Measurements from ENCODE around the gene BABAM2.
A peak's percentile ranks its signal among the peaks of the same experiment; 100 is the strongest.
"Not testable (repeated sequence)": the region's sequence is repeated elsewhere in the genome, so short reads cannot be mapped to it uniquely, and the experiment has no call there.

BABAM2 gene

DNA sequence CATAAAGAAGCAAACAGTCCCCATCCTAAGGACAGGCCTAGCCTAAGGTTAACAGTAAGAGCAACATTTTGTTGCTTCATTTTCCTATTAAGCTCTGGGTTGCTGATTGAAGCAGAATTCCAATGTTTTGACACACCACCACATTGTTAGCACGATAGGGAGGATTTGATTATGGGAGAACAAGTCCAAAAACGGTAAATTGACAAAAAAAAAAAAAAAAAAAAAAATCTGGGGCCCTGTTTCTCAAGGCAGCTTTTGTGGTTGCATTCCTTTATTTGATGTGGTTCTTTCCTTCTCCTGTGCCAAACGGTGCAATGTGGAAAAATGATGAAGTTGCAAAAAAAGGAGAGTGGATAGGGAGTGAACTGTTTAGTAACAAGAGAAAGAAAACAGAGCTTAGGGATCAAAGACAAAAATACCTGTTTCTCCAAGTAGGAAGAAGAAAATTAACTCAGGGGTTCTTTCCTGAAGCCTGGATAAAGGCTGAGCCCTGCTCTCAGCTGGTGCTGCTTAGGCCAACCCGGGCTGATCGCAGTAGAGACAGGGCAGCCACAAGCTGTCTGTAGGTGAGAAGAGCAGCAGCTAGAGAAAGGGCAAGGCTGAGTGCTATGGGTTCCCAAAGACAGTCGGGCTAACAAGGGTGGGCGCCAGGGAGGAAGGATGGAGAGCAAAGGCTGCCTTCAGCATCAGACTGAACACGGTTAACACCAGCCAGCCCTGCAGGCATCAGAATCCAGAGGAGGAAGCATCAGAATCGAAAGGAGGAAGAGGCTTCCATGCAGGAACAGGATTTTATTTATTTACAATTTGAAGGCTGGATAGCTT lies 334.3 kb downstream of the BABAM2 start:
- DNase-seq = peak; percentile 22

DNA sequence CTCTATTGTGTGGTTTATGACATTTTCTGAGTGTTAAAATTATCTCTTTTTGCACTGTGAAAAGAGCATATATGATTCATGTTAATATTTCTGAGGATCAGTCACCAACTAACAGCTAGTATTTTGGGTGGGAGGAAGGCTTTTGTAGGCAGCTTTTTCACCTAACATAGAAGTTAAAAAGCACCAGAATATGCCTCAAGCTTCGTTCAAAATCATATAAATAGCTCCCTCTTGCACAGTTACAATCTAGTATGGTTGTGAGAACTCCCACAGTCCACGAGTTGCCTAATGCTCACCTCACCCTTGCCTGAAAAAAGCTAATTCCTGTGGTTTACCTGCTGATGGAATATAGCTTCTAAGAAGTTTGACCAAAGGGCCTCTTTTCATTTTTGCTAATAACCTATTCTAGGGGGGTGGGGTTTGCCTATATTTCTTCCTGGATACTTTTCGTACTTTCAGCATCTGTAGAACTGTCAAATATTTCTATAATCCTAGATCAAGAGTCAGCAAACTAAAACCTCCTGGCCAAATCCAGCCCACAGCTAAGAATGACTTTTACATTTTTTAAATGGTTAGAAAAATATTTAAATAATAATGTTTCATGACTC lies 335.0 kb downstream of the BABAM2 start:
- no peak for DNase-seq

DNA sequence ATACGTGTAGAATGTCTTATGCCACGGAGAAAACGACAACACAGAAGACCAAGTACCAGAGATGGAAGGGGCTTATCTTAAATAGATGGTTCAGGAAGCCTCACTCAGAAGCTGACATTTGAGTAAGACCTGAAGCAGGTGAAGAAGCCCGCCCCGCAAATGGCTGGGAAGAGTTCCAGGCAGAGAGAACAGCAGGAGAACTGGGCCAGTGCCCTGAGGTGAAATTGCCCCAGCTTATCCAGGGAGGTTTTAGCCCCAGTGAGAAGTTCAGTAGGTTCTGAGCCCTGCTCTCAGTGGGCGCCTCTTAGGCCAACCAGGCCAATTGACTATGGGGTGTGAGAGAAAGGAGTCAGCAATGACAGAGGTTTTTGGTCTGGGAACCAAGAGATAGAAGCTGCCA lies 336.0 kb downstream of the BABAM2 start:
- DNase-seq = no peak

DNA sequence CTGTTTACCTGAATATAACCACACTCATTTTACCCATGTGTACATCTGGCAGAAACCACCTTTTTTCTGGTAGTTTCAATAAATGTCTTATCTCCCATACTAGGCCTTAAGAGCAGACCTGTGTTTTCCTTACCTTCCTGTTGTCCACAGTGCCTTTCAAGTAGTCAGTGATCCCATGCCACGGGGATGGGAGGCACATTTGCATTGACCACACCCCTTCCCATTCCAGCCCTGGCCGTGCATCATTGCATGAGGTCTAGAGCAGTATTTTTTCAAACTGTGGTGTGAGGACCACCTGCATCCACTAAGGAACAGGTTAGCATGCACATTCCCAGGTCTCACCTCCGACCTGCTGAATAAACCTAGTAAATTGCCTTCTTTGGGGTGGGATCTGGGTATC lies 337.0 kb downstream of the BABAM2 start:
- no peak for DNase-seq

DNA sequence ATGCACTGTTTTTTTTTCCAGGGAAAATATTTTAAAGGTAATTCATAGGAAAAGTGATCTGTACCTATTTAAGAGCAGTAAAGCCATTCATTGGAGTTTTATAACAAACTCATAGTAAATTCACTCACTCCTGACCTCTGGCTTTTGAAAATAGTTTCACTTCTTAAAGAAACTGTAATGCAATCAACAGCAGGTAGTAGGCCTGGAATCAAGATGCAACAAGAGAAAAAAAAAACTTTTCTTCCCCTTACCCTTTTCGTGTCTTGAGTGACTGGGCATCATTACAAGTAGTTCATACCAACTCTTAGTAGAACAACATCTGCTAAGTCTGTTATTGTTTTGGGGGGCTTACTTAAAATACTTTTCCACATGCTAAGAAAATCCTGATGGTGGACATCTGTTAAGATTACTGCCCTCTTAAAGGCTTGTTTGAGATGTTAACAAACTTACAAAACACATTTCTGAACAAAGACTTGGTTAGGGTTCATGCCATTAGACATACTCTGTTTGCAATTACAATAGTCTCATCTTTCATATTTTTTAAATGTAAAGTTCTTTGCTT lies 338.0 kb downstream of the BABAM2 start:
- DNase-seq = no peak

DNA sequence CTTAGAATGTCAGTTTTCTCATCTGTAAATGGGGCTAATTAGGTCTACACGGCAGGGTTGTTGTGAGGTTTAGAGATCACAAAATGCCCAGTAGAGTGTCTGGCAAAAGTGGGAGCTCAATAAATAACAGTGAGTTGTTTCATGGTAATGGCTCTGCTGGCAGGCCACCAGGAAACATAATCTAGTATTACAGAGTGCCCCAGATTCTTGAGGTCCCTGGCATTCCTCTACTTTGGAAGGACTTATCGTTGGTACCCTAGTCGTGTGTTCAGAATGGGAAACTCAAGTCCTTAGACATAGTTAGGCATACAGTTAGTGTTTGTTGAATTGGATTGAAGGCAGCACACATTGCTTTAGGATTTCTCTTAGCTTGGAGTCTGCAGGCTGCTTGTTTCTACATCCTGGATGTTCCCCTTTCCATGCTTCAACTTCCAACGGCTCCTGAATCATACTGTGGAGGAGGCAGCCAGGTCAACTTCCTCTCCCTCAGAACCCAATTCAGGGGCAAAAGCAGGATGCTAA lies 340.6 kb downstream of the BABAM2 start:
- DNase-seq = no peak

DNA sequence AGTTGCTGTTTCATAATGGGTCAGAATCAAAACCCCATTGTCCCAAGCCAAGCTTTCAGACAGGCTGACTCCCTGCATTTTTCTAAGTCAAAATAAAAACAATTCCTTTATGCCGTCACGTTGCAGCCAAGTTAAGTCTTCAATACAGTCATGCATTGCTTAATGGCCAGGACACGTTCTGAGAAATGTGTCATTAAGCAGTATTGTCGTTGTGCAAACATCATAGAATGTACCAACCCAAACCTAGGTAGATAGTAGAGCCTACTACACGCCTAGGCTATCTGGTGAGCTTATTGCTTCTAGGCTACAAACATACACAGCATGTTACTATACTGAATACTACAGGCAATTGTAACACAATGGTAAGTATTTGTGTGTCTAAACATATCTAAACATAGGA lies 341.8 kb downstream of the BABAM2 start:
- DNase-seq = no peak

DNA sequence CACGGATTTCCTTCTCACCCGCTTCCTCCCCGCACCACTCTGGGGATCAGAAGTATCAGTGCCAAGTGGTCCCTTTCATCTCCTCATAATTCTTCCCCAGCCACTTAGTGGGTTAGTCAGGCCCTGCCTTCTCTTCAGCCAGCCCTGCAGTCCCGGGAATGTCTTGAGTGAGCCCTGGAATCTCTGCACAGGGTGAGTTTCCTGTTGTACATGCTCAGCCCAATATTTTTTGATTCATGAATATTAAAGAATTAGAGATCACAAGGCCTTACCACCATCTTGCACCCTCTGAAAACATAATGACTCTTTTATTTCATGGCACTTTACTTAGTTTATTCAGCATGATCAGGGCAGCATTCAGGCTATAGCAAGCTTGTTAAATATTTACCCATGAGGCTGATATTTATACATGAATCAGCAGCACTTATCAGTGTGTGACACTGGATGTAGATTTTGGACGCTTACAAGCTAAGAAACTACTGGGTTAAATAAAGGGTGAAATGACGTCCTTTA lies 342.7 kb downstream of the BABAM2 start:
- DNase-seq = no peak

DNA sequence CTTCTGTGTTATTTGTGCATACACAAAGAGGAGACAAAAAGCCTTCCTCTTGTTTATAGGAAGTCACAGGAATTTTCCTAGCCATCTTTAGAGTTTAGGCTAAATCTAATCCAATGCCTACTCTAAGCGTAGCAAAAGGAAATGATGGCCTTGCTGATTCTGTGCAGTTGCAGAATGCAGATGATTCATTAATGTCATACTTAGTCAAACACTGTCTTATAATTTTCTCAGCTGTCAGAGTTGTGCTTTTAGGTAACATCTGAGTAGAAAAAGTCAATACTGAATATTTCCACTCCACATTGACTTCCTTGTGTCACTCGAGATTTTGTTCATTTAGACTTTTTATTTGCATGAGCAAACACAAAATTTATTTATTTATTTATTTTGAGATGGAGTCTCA lies 344.3 kb downstream of the BABAM2 start:
- DNase-seq = no peak

DNA sequence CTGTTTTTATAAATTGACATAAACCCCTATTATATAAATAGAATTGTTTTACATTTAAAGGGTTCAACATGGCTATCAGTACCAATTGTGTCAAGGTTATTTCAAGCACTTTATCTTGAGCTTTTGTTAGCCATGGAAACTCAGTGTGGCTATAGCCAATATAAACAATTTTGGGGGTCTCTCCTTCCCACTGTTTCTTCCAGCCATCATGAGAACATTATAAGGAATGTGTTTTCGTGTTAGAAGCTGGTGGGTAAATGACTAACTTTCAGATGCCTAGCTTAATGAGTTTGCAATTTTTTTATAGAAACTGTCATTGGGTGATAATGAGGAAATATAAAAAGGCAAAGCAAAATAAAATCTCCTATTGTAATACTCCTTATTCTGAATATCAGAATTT lies 348.7 kb downstream of the BABAM2 start:
- no peak for DNase-seq

DNA sequence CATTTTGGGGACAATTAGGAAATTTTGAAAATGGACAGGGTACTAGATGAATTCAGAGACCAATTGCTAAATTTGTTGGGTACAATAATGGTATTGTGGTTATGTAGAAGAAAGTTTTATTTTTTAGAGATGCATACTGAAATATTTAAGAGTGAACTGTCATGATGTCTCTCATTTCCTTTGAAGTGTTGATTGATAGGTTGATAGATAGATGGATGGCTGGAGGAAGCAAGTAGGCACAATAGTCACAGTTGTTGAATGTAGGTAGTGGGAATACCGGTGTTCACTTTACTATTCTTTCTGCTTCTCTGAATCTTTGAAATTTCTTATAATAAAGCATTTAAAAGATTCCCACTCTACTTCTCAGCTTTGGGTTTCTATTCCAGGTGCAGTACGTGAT lies 350.4 kb downstream of the BABAM2 start:
- no peak for DNase-seq

DNA sequence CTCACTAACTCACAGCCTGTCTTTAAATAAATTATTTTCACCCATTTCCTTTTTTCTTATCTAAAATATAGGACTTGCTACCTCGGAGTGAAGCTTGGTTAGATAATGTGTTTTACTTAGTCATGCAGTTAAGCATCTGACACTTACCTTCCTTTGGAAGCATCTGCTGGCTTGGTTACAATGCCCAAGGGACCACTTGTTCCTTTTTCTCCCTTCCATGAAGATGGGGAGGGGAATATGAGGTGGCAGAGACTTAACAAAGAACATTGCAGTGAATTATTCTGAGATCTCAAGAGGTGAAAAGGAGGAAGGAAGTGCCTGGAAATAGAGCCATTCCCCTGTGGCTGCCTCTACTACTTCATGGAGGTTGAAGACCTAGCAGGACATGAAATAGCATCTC lies 356.8 kb downstream of the BABAM2 start:
- no peak for DNase-seq

DNA sequence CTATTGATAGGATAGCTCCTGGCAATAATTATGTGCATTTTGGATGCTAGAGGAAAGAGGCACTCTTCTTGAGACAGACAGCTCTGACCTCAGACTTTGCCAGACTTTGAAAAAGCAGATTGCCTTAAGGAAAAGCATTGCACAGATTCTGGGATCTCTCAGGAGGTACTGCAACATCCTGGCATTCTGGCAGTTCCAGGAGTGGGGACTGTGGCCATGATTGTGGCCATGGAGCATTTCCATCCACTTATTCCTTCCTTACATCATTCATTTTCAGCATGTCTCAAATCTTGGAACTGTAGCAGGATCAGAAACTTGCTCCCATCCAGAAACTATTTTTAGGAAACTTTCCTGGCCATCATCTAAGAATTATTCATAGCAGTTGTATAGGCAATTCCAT lies 357.2 kb downstream of the BABAM2 start:
- no peak for DNase-seq

DNA sequence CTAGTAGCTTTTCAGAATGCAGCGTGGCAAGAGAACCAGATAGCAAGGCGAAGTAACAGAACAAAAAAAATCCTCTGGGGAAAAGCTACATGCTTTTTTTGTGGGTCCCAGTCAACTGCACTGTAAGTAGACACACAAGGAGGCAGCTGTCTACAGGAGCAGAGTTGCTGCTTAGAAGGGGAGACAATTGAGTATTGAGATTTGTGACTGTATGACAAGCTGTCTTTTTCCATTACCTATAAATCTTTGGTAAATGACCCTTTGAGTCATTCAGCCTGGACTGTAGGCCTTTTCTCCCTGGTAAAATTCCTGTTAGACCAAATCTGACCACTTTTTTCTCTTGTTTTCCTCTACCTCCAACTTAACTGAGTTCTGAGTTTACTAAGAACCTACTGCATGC lies 358.0 kb downstream of the BABAM2 start:
- DNase-seq = no peak

DNA sequence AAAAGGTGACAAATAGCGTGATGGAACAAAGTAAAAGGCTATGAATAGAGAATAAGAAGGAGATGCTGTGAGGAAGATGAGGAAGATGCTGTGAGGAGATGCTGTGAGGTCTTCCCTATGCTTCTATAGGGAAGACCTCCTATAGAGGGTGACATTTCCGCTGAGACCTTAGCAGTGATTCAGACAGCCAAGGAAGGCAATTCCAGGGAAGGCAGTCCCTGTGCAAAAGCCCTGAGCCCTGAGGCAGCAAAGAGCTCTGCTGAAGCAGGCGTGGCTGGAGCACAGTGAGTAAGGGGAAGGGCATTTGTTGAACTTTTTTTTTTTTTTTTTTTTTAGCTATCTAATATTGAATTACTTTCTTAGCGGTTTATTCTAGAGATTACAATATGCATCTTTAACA lies 359.5 kb downstream of the BABAM2 start:
- peak; percentile 74 for DNase-seq

DNA sequence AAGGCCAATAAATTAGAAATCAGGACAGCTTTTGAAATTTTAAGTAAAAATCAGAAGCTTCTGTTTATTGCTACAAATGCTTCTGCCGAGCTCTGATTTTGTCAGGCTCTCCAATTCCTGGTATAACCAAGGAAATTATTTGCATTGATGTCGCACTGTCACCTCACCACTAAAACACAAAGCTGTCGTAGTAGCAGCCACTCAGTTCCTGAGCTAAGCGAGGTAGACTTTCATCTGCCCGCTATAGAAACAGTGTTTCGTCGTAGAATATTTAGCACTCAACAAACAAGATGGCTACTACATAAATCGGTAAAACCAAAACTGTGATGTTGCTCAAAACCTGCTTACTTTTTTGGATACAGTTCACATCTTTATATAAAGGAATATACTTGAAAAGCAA lies 360.8 kb downstream of the BABAM2 start:
- DNase-seq = no peak

DNA sequence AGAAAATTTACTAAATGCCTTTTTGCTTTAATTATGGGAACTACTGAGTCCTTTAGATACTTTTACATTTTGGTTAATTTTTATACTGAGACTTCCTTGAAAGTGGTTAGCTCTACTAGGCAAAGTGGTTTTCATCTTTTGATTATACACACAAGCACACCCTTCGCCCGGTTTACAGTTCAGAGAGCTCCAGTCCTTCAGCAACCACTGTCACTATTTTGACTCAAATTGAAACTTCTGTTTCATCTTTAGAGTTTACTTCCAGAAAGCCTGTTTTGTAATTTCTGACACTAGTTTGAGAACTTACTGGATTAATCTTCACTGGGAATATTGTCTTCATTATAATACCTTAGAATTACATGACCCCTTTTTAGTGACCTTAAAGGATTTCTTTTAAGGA lies 361.8 kb downstream of the BABAM2 start:
- no peak for DNase-seq

DNA sequence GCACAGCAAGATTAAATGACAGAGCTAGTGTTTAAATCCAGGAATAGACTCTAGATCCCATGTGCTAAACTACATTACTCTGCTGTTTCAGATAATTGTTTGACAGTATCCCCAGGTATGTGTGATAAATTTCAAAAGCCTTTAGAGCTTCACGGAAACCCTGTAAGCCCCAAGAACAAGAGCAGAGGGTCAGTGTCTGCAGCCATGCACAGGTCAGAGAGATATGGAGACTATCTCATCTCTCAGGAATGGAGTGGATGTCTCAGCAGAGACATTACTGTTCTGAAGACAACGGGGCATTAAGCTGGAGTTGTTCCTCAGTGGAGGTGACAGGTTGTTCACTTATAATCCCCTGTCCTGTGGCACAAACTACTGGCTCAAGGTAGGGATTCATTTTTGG lies 363.0 kb downstream of the BABAM2 start:
- DNase-seq = no peak

DNA sequence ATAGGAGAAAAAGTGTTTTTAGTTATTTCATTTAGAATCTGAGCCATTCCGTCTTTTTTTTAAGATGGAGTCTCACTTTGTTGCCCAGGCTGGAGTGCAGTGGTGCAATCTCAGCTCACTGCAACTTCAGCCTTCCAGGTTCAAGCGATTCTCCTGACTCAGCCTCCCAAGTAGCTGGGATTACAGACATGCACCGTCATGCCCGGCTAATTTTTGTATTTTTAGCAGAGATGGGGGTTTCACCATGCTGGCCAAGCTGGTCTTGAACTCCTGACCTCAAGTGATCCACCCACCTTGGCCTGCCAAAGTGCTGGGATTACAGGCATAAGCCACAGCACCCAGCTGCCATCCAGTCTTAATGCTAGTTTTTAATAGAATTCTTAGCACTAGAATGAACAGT lies 364.7 kb downstream of the BABAM2 start:
- not testable (repeated sequence) for DNase-seq

DNA sequence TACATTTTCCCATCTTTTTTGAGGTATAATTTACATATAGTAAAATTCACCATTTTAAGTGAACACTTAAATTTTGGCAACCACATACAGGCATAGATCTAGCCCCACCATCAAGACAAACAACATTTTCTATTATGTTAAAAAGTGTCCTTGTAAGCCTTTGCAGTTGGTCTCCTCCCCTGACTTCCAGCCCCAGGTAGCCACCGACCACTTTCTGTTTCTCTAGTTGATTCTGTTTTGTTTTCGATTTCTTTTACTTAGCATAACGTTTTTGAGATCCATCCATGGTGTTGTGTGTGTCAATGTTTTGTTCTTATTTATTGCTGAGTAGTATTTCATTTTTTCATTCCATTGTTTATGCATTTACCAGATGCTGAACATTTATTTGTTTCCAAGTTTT lies 366.7 kb downstream of the BABAM2 start:
- no peak for DNase-seq

DNA sequence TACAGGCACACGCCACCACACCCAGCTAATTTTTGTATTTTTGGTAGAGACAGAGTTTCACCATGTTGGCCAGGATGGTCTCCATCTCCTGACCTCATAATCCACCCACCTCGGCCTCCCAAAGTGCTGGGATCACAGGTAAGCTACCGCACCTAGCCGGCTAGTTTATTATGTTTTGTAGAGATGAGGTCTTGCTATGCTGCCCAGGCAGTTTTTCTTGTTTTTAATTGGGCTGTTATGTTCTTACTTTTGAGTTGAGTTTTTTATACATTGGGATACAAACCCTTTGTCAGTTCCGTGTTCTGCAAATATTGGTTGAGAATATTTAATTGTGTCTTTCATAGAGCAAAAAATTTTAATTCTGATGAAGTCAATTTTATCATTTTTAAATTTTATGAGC lies 368.7 kb downstream of the BABAM2 start:
- not testable (repeated sequence) for DNase-seq

DNA sequence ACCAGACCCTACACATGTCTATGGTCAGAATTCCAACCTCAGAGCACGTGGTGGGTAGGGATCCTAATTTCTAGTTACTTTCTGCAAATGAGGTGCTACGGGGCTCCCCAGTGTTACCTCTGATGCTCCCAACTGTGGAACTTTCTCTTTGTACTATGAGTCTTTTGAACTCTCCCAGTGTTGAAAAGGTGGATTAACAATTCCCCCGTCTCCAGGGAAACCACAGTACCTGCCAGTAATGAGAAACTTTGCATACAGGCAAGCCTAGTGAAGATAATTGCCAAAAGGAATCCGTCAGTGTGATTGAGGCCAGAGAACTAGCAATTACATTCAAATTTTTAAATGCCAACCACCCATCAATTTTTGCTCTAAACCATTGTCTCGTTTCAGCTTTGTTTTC lies 373.2 kb downstream of the BABAM2 start:
- DNase-seq = no peak

DNA sequence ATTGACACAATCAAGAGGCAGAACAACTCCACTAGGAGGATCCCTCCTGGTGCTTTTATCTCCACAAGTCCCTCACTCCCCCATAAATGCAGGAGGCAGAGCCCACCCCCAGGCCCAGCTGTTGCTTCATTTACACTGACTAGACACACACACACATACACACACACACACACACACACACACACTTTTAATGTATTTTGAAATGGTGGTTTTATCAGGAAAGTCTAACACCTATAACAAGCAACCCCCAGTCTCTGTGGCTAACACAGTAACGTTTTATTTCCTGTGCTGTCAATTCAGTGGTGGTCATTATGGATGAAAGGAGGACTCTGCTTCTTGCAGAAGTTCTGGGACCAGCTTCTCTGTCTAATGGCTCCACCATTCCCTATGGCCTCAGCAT lies 376.8 kb downstream of the BABAM2 start:
- DNase-seq = no peak

DNA sequence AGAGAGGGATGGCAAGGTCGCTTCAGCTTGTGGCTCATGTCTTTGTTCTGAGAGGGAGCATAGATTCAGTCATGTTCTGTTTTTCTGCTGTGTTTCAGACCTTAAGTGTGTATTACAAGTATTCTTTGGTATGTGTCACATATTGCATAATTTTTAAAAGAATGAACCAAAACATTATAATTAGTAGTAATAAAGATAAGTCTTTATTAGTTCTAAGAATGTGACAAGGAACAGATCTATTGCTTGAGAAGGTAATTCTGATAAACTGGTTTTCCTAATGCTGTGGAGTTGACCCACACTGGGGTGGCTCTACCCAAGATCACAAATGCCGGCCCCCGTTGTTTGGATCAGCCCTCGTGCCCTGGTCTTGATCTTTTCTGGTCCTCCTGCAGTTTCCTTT lies 377.9 kb downstream of the BABAM2 start:
- no peak for DNase-seq

Data from T1000 (cell line).